GM19043 (cell line): ENCODE results near the gene TUBB4B.
A peak's percentile ranks its signal among the peaks of the same experiment; 100 is the strongest.
"Not testable (repeated sequence)": the region's sequence is repeated elsewhere in the genome, so short reads cannot be mapped to it uniquely, and the experiment has no call there.

ENCODE experiments used
- ATAC-seq: cut with Tn5 transposase; IDR thresholded peaks from one replicate; pipeline ENCODE4 v1.9.1; 2021; ENCODE audit warnings: low read depth; ENCODE audit not compliant: unreplicated experiment

TUBB4B gene

GRCh38 chr9:137235424-137236237 is 5.5 kb upstream of the TUBB4B start:
- no peak for ATAC-seq

- peak; percentile 25 for ATAC-seq
Observed at GRCh38 chr9:137236238-137236935, 4.7 kb upstream of the TUBB4B start.

- no peak for ATAC-seq
Observed at GRCh38 chr9:137236936-137237421, 4.1 kb upstream of the TUBB4B start.

GRCh38 chr9:137237759-137238726 is 3.0 kb upstream of the TUBB4B start:
- no peak for ATAC-seq

GRCh38 chr9:137239541-137240200 is 1.4 kb upstream of the TUBB4B start:
- not testable (repeated sequence) for ATAC-seq

- ATAC-seq: peak; percentile 9
Observed at GRCh38 chr9:137240318-137240840, 708 bp upstream of the TUBB4B start.

GRCh38 chr9:137241490-137242268 is 592 bp downstream of the TUBB4B start:
- ATAC-seq: peak; percentile 0

- no peak for ATAC-seq
Observed at GRCh38 chr9:137242269-137243203, 1.4 kb downstream of the TUBB4B start.

GRCh38 chr9:137243266-137243625 is 2.2 kb downstream of the TUBB4B start:
- not testable (repeated sequence) for ATAC-seq

- ATAC-seq: no peak
Observed at GRCh38 chr9:137243626-137244485, 2.8 kb downstream of the TUBB4B start.

GRCh38 chr9:137244486-137245449 is 3.7 kb downstream of the TUBB4B start:
- ATAC-seq: no peak

- no peak for ATAC-seq
Observed at GRCh38 chr9:137245450-137246421, 4.6 kb downstream of the TUBB4B start.

GRCh38 chr9:137247135-137247915 is 6.2 kb downstream of the TUBB4B start:
- ATAC-seq: no peak

GRCh38 chr9:137247916-137248175 is 6.8 kb downstream of the TUBB4B start:
- no peak for ATAC-seq
